HG03571 (cell line): Measurements from ENCODE around the gene WDR62.
A peak's percentile ranks its signal among the peaks of the same experiment; 100 is the strongest.
"Not testable (repeated sequence)": the region's sequence is repeated elsewhere in the genome, so short reads cannot be mapped to it uniquely, and the experiment has no call there.

Experiments
- ATAC-seq: cut with Tn5 transposase; IDR thresholded peaks from one replicate; pipeline ENCODE4 v1.9.1; 2021; ENCODE audit not compliant: unreplicated experiment

WDR62 gene

GRCh38 chr19:36032251-36033104 lies 22.2 kb upstream of the WDR62 start, which contains the start of gene CLIP3:
TSS of gene CLIP3 (minus strand) at chr19:36032873. CDS start at chr19:36032357, 516 bp downstream.
- ATAC-seq, result no peak

GRCh38 chr19:36040495-36040894 lies 14.2 kb upstream of the WDR62 start:
- ATAC-seq, result no peak

GRCh38 chr19:36041092-36041491 lies 13.6 kb upstream of the WDR62 start:
- ATAC-seq, result not testable (repeated sequence)

GRCh38 chr19:36041831-36042230 lies 12.9 kb upstream of the WDR62 start:
- no peak for ATAC-seq

- ATAC-seq, result no peak
Measured at GRCh38 chr19:36043952-36044351, 10.7 kb upstream of the WDR62 start.

GRCh38 chr19:36046443-36047050 lies 8.2 kb upstream of the WDR62 start:
- ATAC-seq, result no peak

- ATAC-seq, result no peak
Measured at GRCh38 chr19:36047835-36048234, 6.9 kb upstream of the WDR62 start.

GRCh38 chr19:36049080-36049698 lies 5.5 kb upstream of the WDR62 start:
- ATAC-seq, result no peak

GRCh38 chr19:36051236-36051635 lies 3.5 kb upstream of the WDR62 start:
- ATAC-seq, result no peak

GRCh38 chr19:36051637-36052036 lies 3.1 kb upstream of the WDR62 start:
- ATAC-seq, result no peak

- ATAC-seq, result peak; percentile 73
Measured at GRCh38 chr19:36054119-36054732, 471 bp upstream of the WDR62 start, which contains the start of gene THAP8. TSS of gene THAP8 (minus strand) at chr19:36054285. CDS start at chr19:36054217, 68 bp downstream.

GRCh38 chr19:36058481-36059179 lies 3.9 kb downstream of the WDR62 start:
- ATAC-seq, result no peak

GRCh38 chr19:36059180-36059910 lies 4.6 kb downstream of the WDR62 start:
- no peak for ATAC-seq

- ATAC-seq, result no peak
Measured at GRCh38 chr19:36060430-36060829, 5.7 kb downstream of the WDR62 start.

- no peak for ATAC-seq
Measured at GRCh38 chr19:36061367-36061766, 6.7 kb downstream of the WDR62 start.

GRCh38 chr19:36064826-36065225 lies 10.1 kb downstream of the WDR62 start:
- ATAC-seq, result no peak

GRCh38 chr19:36067681-36068080 lies 13.0 kb downstream of the WDR62 start:
- no peak for ATAC-seq

GRCh38 chr19:36068810-36069499 lies 14.3 kb downstream of the WDR62 start:
- ATAC-seq, result not testable (repeated sequence)

- no peak for ATAC-seq
Measured at GRCh38 chr19:36072081-36072480, 17.4 kb downstream of the WDR62 start.
